ENCODE results near the gene FAM221A.
"Not testable (repeated sequence)": the region's sequence is repeated elsewhere in the genome, so short reads cannot be mapped to it uniquely, and the experiment has no call there.

The FAM221A gene

GRCh38 chr7:23709081-23709750 is 29.2 kb downstream of the FAM221A start:
- no peak for DNase-seq

- no peak for DNase-seq
These were observed 30.0 kb downstream of the FAM221A start, which contains the start of gene STK31 for GRCh38 chr7:23710000-23710399. STK31 (plus strand) TSS chr7:23710219; CDS start chr7:23710286, 67 bp downstream.

- no peak for DNase-seq
These were observed 32.6 kb downstream of the FAM221A start for GRCh38 chr7:23712368-23713284.

GRCh38 chr7:23713285-23714149 is 33.5 kb downstream of the FAM221A start:
- DNase-seq, result no peak

GRCh38 chr7:23714150-23714464 is 34.1 kb downstream of the FAM221A start:
- DNase-seq, result no peak

GRCh38 chr7:23714579-23714978 is 34.6 kb downstream of the FAM221A start:
- DNase-seq, result no peak

- no peak for DNase-seq
These were observed 35.1 kb downstream of the FAM221A start for GRCh38 chr7:23715099-23715498.

- no peak for DNase-seq
These were observed 37.8 kb downstream of the FAM221A start for GRCh38 chr7:23717788-23718187.

GRCh38 chr7:23721456-23721855 is 41.5 kb downstream of the FAM221A start:
- no peak for DNase-seq

GRCh38 chr7:23722587-23723216 is 42.7 kb downstream of the FAM221A start:
- not testable (repeated sequence) for DNase-seq

GRCh38 chr7:23724113-23724512 is 44.1 kb downstream of the FAM221A start:
- not testable (repeated sequence) for DNase-seq

- DNase-seq, result no peak
These were observed 62.1 kb downstream of the FAM221A start for GRCh38 chr7:23742051-23742450.

- no peak for DNase-seq
These were observed 63.2 kb downstream of the FAM221A start for GRCh38 chr7:23743226-23743625.

GRCh38 chr7:23746629-23747028 is 66.6 kb downstream of the FAM221A start:
- DNase-seq, result no peak

- DNase-seq, result no peak
These were observed 71.9 kb downstream of the FAM221A start for GRCh38 chr7:23751852-23752251.
